Left hindlimb (tissue), 1 donor: ENCODE results near the gene VWC2.
"Not testable (repeated sequence)": the region's sequence is repeated elsewhere in the genome, so short reads cannot be mapped to it uniquely, and the experiment has no call there.

Experiments used
- DNase-seq: peaks from one replicate; pipeline ENCODE4 v3.0.0-alpha.2; 2018

The VWC2 gene

GRCh38 chr7:49787980-49788379 lies 14.5 kb downstream of the VWC2 start:
- DNase-seq = no peak

- DNase-seq = no peak
Observed at GRCh38 chr7:49788455-49789059, 15.1 kb downstream of the VWC2 start.

- no peak for DNase-seq
Observed at GRCh38 chr7:49789736-49790135, 16.3 kb downstream of the VWC2 start.

- DNase-seq = no peak
Observed at GRCh38 chr7:49790209-49790608, 16.8 kb downstream of the VWC2 start.

- DNase-seq = no peak
Observed at GRCh38 chr7:49791088-49791741, 17.8 kb downstream of the VWC2 start.

GRCh38 chr7:49797987-49798660 lies 24.7 kb downstream of the VWC2 start:
- no peak for DNase-seq

GRCh38 chr7:49800031-49800430 lies 26.6 kb downstream of the VWC2 start:
- no peak for DNase-seq

GRCh38 chr7:49802600-49802999 lies 29.2 kb downstream of the VWC2 start:
- DNase-seq = no peak

GRCh38 chr7:49803812-49804211 lies 30.4 kb downstream of the VWC2 start:
- DNase-seq = no peak

- DNase-seq = no peak
Observed at GRCh38 chr7:49805371-49806007, 32.1 kb downstream of the VWC2 start.

GRCh38 chr7:49812534-49812933 lies 39.1 kb downstream of the VWC2 start:
- DNase-seq = no peak

GRCh38 chr7:49817279-49817678 lies 43.8 kb downstream of the VWC2 start:
- DNase-seq = no peak

- DNase-seq = no peak
Observed at GRCh38 chr7:49821181-49821580, 47.7 kb downstream of the VWC2 start.

- DNase-seq = no peak
Observed at GRCh38 chr7:49822856-49823255, 49.4 kb downstream of the VWC2 start.

- DNase-seq = no peak
Observed at GRCh38 chr7:49823566-49823965, 50.1 kb downstream of the VWC2 start.

- no peak for DNase-seq
Observed at GRCh38 chr7:49839863-49840645, 66.6 kb downstream of the VWC2 start.

- DNase-seq = no peak
Observed at GRCh38 chr7:49840751-49841405, 67.4 kb downstream of the VWC2 start.

GRCh38 chr7:49845626-49846025 lies 72.2 kb downstream of the VWC2 start:
- DNase-seq = no peak

GRCh38 chr7:49848211-49848841 lies 74.9 kb downstream of the VWC2 start:
- DNase-seq = no peak

- DNase-seq = no peak
Observed at GRCh38 chr7:49850921-49851613, 77.6 kb downstream of the VWC2 start.

GRCh38 chr7:49851614-49851934 lies 78.1 kb downstream of the VWC2 start:
- DNase-seq = not testable (repeated sequence)
